HepG2 (cell line): Measurements from ENCODE around the gene CLRN3.

Experiments used
- ATF2 ChIP-seq: sonication (generic); formaldehyde crosslinking; IDR thresholded peaks from 2 replicates; pipeline ENCODE4 v1.4.0; 2020; ENCODE audit warnings: missing genetic modification reagents
- FOXK2 ChIP-seq: fragments of 450-650 bp; IDR thresholded peaks from 2 replicates; pipeline ENCODE4 v1.6.1; 2016
- MNT ChIP-seq: fragments of 450-650 bp; IDR thresholded peaks from 2 replicates; pipeline ENCODE4 v1.6.1; 2016
- NFYB ChIP-seq: sonication (generic); formaldehyde crosslinking; IDR thresholded peaks from 2 replicates; pipeline ENCODE4 v1.4.0; 2020; ENCODE audit warnings: missing genetic modification reagents
- POLR2A ChIP-seq, 2 experiments: IDR thresholded peaks; 2 replicates each; pipeline ENCODE4 v1.6.1; 2011; ENCODE audit warnings: low read depth in 2 of 2, low read length in 2 of 2, mild to moderate bottlenecking in 1 of 2, moderate library complexity in 1 of 2; ENCODE audit not compliant: insufficient read depth in 1 of 2
- PRDM10 ChIP-seq: sonication (generic); formaldehyde crosslinking; IDR thresholded peaks from 2 replicates; pipeline ENCODE4 v1.4.0; 2020; ENCODE audit warnings: low read depth, missing genetic modification reagents
- RAD21 ChIP-seq: fragments of 450-650 bp; formaldehyde crosslinking; IDR thresholded peaks from 2 replicates; pipeline ENCODE4 v1.5.0; 2020; ENCODE audit warnings: mild to moderate bottlenecking
- RBAK ChIP-seq: sonication (generic); formaldehyde crosslinking; IDR thresholded peaks from 2 replicates; pipeline ENCODE4 v1.5.1; 2020; ENCODE audit warnings: mild to moderate bottlenecking, missing genetic modification reagents
- ZNF879 ChIP-seq: sonication (generic); formaldehyde crosslinking; IDR thresholded peaks from 2 replicates; pipeline ENCODE4 v1.8.1; 2023; ENCODE audit warnings: missing genetic modification reagents

GRCh38 chr10:127933271-127933670 lies 40.5 kb upstream of the CLRN3 start:
- TF ChIP-seq FOXK2 (no peak), RAD21 (CRISPR knock-in tag) (no peak), ZNF879 (CRISPR knock-in tag) (no peak), ATF2 (CRISPR knock-in tag) (no peak), PRDM10 (no peak), POLR2A (IDR thresholded peaks at IDR 0.05; ENCODE audit: insufficient read depth in 1 of 2, low read depth in 2 of 2, low read length in 2 of 2) (no peak), RBAK (CRISPR knock-in tag) (no peak), NFYB (CRISPR knock-in tag) (no peak), MNT (no peak)
